IMR-90 (cell line): Measurements from ENCODE around the gene COG7.

Experiments
- POLR2A ChIP-seq: IDR thresholded peaks from 2 replicates; pipeline ENCODE4 v1.6.1; 2012; ENCODE audit warnings: mild to moderate bottlenecking, low read depth, low read length
- RFX5 ChIP-seq: IDR thresholded peaks from 2 replicates; pipeline ENCODE4 v1.8.0; 2012; ENCODE audit warnings: low read depth, mild to moderate bottlenecking, low read length, moderate library complexity
- TF ChIP-seq, protein P1 (sequence below): conservative IDR thresholded peaks from 2 replicates; pipeline ENCODE4 v1.5.1; 2012; ENCODE audit warnings: mild to moderate bottlenecking, low read depth, low read length, improper control_type of control experiment

DNA sequence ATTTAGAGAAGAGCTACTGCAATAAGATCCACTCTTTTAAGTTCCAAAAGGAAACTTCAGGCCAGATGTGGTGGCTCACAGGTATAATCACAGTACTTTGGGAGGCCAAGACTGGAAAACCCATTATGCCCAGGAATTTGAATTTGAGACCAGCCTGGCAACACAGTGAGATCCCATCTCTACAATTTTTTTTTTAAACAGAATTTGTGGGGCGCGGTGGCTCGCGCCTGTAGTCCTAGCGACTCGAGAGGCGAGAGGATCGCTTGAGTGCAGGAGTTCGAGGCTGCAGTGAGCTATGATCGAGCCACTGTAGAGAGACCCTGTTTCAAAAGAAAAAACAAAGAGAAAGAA lies 793 bp downstream of the COG7 start:
- TF ChIP-seq RFX5 (no peak), POLR2A (no peak)
- TF ChIP-seq, protein P1, sequence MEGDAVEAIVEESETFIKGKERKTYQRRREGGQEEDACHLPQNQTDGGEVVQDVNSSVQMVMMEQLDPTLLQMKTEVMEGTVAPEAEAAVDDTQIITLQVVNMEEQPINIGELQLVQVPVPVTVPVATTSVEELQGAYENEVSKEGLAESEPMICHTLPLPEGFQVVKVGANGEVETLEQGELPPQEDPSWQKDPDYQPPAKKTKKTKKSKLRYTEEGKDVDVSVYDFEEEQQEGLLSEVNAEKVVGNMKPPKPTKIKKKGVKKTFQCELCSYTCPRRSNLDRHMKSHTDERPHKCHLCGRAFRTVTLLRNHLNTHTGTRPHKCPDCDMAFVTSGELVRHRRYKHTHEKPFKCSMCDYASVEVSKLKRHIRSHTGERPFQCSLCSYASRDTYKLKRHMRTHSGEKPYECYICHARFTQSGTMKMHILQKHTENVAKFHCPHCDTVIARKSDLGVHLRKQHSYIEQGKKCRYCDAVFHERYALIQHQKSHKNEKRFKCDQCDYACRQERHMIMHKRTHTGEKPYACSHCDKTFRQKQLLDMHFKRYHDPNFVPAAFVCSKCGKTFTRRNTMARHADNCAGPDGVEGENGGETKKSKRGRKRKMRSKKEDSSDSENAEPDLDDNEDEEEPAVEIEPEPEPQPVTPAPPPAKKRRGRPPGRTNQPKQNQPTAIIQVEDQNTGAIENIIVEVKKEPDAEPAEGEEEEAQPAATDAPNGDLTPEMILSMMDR, result no peak
